SK-N-SH treated with all-trans-retinoic acid at 6 μM for 48 hours (cell line): ENCODE measurements around the gene TEP1.
A peak's percentile ranks its signal among the peaks of the same experiment; 100 is the strongest.

Experiments
- ATAC-seq: fragments of 200-7000 bp; cut with Tn5 transposase; 3 replicates; pipeline ENCODE4 v1.9.1; 2020; ENCODE audit warnings: mild to moderate bottlenecking, moderate library complexity
- ARNTL ChIP-seq: fragments of 450-650 bp; formaldehyde crosslinking; IDR thresholded peaks from 2 replicates; pipeline ENCODE4 v1.5.0; 2020; ENCODE audit warnings: low read depth, mild to moderate bottlenecking, moderate library complexity, borderline replicate concordance
- CSDC2 ChIP-seq: fragments of 250-450 bp; sonication (Bioruptor Pico); IDR thresholded peaks from 2 replicates; pipeline ENCODE4 v1.5.0; 2020; ENCODE audit warnings: mild to moderate bottlenecking, moderate library complexity
- ESRRG ChIP-seq: fragments of 250-450 bp; sonication (Bioruptor Pico); IDR thresholded peaks from 2 replicates; pipeline ENCODE4 v1.6.1; 2021; ENCODE audit warnings: mild to moderate bottlenecking
- PPARA ChIP-seq: fragments of 250-450 bp; sonication (Bioruptor Pico); IDR thresholded peaks from 2 replicates; pipeline ENCODE4 v1.5.0; 2020; ENCODE audit warnings: mild to moderate bottlenecking, borderline replicate concordance
- RARB ChIP-seq: fragments of 250-450 bp; sonication (Bioruptor Pico); IDR thresholded peaks from 2 replicates; pipeline ENCODE4 v1.8.0; 2021; ENCODE audit warnings: mild to moderate bottlenecking, moderate library complexity
- TCF4 ChIP-seq: fragments of 250-450 bp; sonication (Bioruptor Pico); IDR thresholded peaks from 2 replicates; pipeline ENCODE4 v1.8.0; 2021; ENCODE audit warnings: mild to moderate bottlenecking, moderate library complexity, borderline replicate concordance
- ZFP3 ChIP-seq: fragments of 250-450 bp; sonication (Bioruptor Pico); IDR thresholded peaks from 2 replicates; pipeline ENCODE4 v1.5.0; 2020; ENCODE audit warnings: mild to moderate bottlenecking, moderate library complexity
- ZFP30 ChIP-seq: fragments of 450-650 bp; formaldehyde crosslinking; IDR thresholded peaks from 2 replicates; pipeline ENCODE4 v1.5.0; 2022; ENCODE audit warnings: mild to moderate bottlenecking, moderate library complexity
- ZNF565 ChIP-seq: fragments of 450-650 bp; formaldehyde crosslinking; conservative IDR thresholded peaks from 2 replicates; pipeline ENCODE4 v1.5.0; 2020; ENCODE audit warnings: low read depth, mild to moderate bottlenecking, moderate library complexity
- ZNF70 ChIP-seq: fragments of 450-650 bp; formaldehyde crosslinking; IDR thresholded peaks from 2 replicates; pipeline ENCODE4 v1.5.0; 2020; ENCODE audit warnings: mild to moderate bottlenecking, moderate library complexity
- TF ChIP-seq, protein P1 (sequence below): fragments of 250-450 bp; sonication (Bioruptor Pico); IDR thresholded peaks from 2 replicates; pipeline ENCODE4 v1.5.0; 2020; ENCODE audit warnings: mild to moderate bottlenecking, moderate library complexity
- TF ChIP-seq, protein P2 (sequence below): fragments of 250-450 bp; sonication (Bioruptor Pico); IDR thresholded peaks from 2 replicates; pipeline ENCODE4 v1.5.1; 2021; ENCODE audit warnings: mild to moderate bottlenecking, moderate library complexity
- TF ChIP-seq, protein P3 (sequence below): fragments of 250-450 bp; sonication (Bioruptor Pico); IDR thresholded peaks from 2 replicates; pipeline ENCODE4 v1.8.0; 2021; ENCODE audit warnings: low read depth, mild to moderate bottlenecking, moderate library complexity, borderline replicate concordance
- TF ChIP-seq, protein P4 (sequence below): fragments of 250-450 bp; sonication (Bioruptor Pico); IDR thresholded peaks from 2 replicates; pipeline ENCODE4 v1.5.1; 2020; ENCODE audit warnings: low read depth, mild to moderate bottlenecking, moderate library complexity

The TEP1 gene

DNA sequence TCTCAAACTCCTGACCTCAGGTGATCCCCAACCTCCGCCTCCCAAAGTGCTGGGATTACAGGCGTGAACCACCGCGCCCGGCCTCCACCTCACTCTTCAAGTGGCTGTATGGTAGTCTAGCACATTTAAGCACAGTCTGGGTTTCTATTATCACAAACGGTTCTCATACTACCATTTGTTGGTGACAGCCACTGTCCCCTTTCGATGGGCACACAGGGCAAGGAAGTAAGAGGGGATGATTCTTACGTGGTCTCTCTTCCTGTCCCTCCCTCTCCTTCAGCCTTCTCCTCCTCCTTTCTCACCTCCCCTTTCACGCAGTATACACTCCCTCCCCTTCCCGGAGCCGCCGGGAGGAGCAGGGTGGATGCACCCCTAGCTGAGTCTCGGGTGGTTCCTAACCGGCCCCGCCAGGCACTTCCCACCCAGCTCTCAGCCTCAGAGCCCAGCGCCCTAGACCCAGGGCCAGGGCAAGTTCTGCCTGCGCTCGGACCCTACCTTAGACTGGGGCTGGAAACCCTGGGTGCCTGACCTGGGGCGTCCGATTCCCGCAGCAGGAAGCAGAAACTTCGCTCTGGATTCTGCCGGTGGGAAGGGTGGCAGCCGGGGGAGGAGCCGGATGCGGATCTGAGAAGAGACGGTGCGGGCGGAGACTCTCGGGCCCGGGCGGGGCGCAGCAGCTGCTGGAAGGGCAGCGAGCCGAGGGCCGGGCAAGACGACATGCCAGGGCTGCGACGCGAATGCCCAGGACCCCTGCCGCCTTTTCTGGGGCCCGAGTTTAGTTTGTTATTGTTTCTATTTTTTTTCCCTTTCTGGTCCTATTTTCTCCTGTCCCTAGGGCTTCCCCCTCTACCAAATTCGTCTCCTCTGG is at the start of gene TEP1:
TSS of gene TEP1 (minus strand) at position 626 of the 868 bp plus-strand sequence. CDS start 5,062 bp downstream, outside the sequence.
- ATAC-seq, result peak; percentile 95
- no peak for TF ChIP-seq ZFP30 (CRISPR knock-in tag)
- TF ChIP-seq, protein P1, sequence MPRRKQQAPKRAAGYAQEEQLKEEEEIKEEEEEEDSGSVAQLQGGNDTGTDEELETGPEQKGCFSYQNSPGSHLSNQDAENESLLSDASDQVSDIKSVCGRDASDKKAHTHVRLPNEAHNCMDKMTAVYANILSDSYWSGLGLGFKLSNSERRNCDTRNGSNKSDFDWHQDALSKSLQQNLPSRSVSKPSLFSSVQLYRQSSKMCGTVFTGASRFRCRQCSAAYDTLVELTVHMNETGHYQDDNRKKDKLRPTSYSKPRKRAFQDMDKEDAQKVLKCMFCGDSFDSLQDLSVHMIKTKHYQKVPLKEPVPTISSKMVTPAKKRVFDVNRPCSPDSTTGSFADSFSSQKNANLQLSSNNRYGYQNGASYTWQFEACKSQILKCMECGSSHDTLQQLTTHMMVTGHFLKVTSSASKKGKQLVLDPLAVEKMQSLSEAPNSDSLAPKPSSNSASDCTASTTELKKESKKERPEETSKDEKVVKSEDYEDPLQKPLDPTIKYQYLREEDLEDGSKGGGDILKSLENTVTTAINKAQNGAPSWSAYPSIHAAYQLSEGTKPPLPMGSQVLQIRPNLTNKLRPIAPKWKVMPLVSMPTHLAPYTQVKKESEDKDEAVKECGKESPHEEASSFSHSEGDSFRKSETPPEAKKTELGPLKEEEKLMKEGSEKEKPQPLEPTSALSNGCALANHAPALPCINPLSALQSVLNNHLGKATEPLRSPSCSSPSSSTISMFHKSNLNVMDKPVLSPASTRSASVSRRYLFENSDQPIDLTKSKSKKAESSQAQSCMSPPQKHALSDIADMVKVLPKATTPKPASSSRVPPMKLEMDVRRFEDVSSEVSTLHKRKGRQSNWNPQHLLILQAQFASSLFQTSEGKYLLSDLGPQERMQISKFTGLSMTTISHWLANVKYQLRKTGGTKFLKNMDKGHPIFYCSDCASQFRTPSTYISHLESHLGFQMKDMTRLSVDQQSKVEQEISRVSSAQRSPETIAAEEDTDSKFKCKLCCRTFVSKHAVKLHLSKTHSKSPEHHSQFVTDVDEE (CRISPR knock-in tag), result no peak
- TF ChIP-seq, protein P2, sequence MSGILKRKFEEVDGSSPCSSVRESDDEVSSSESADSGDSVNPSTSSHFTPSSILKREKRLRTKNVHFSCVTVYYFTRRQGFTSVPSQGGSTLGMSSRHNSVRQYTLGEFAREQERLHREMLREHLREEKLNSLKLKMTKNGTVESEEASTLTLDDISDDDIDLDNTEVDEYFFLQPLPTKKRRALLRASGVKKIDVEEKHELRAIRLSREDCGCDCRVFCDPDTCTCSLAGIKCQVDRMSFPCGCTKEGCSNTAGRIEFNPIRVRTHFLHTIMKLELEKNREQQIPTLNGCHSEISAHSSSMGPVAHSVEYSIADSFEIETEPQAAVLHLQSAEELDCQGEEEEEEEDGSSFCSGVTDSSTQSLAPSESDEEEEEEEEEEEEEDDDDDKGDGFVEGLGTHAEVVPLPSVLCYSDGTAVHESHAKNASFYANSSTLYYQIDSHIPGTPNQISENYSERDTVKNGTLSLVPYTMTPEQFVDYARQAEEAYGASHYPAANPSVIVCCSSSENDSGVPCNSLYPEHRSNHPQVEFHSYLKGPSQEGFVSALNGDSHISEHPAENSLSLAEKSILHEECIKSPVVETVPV (CRISPR knock-in tag), result 0 out of 2 replicates have a peak, but pooled peaks have one; percentile 57

DNA sequence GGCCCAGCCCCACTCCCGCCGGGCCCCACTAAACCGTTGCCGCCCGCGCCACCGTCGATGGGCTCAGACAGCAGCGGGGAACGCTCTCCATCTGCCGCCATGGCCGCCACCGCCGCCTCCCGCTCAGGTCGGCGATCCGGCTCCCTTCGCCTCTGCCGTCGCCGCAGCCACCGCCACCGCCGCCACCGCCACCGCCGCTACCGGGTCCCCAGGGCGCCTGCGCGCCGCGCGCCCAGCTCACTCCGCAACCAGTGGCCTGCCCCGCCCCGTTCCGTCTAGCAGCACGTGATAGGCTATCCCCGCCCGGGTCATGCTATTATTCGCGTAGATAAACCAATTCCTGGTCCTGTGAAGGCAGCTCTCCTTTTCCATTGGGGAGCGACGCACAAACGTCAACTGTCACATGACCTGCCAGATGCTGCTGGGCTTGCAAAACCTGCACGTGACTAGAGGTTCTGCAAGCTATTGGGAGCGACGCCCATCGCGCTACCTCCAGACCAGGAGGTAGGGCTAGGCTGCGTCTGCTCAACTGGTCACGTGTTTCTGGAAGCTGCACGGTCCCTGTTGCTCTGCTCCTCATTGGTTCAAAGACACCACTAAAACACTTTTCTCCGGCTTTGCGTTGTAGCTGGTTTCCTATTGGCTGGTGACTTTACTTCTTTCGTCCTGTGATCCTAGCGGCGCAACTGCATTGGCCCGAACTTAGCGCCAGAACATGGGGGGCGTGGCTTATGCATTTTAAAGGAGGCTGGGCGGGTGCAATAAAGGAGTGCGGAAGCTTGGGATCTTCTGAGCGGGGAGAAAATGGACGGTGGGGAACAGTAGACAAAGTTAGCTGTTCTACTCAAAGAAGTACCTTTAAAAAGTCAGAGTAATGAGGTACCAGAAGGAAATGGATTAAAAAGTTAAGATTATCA is 48.2 kb upstream of the TEP1 start, which contains the start of gene PIP4P1:
TSS of gene PIP4P1 (minus strand) at position 210 of the 917 bp plus-strand sequence. CDS start at position 101, 109 bp downstream.
- ATAC-seq, result peak; percentile 98
- TF ChIP-seq, protein P3, sequence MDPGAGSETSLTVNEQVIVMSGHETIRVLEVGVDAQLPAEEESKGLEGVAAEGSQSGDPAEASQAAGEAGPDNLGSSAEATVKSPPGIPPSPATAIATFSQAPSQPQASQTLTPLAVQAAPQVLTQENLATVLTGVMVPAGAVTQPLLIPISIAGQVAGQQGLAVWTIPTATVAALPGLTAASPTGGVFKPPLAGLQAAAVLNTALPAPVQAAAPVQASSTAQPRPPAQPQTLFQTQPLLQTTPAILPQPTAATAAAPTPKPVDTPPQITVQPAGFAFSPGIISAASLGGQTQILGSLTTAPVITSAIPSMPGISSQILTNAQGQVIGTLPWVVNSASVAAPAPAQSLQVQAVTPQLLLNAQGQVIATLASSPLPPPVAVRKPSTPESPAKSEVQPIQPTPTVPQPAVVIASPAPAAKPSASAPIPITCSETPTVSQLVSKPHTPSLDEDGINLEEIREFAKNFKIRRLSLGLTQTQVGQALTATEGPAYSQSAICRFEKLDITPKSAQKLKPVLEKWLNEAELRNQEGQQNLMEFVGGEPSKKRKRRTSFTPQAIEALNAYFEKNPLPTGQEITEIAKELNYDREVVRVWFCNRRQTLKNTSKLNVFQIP, result no peak
- TF ChIP-seq, protein P1 (CRISPR knock-in tag), result peak; percentile 85
- peak; percentile 52; the same call in 1 of the 2 replicates for TF ChIP-seq ZFP3 (CRISPR knock-in tag)
- peak; percentile 90 for TF ChIP-seq ARNTL (CRISPR knock-in tag)
- TF ChIP-seq PPARA (CRISPR knock-in tag), result peak; percentile 90; the same call in 1 of the 2 replicates
- TF ChIP-seq ZNF565 (CRISPR knock-in tag), result 0 out of 2 replicates have a peak, but pooled peaks have one; percentile 60
- TF ChIP-seq, protein P4, sequence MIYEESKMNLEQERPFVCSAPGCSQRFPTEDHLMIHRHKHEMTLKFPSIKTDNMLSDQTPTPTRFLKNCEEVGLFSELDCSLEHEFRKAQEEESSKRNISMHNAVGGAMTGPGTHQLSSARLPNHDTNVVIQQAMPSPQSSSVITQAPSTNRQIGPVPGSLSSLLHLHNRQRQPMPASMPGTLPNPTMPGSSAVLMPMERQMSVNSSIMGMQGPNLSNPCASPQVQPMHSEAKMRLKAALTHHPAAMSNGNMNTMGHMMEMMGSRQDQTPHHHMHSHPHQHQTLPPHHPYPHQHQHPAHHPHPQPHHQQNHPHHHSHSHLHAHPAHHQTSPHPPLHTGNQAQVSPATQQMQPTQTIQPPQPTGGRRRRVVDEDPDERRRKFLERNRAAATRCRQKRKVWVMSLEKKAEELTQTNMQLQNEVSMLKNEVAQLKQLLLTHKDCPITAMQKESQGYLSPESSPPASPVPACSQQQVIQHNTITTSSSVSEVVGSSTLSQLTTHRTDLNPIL (CRISPR knock-in tag), result no peak
- TF ChIP-seq CSDC2 (CRISPR knock-in tag), result peak; percentile 85
- TF ChIP-seq TCF4 (CRISPR knock-in tag), result peak; percentile 24; the same call in 1 of the 2 replicates

DNA sequence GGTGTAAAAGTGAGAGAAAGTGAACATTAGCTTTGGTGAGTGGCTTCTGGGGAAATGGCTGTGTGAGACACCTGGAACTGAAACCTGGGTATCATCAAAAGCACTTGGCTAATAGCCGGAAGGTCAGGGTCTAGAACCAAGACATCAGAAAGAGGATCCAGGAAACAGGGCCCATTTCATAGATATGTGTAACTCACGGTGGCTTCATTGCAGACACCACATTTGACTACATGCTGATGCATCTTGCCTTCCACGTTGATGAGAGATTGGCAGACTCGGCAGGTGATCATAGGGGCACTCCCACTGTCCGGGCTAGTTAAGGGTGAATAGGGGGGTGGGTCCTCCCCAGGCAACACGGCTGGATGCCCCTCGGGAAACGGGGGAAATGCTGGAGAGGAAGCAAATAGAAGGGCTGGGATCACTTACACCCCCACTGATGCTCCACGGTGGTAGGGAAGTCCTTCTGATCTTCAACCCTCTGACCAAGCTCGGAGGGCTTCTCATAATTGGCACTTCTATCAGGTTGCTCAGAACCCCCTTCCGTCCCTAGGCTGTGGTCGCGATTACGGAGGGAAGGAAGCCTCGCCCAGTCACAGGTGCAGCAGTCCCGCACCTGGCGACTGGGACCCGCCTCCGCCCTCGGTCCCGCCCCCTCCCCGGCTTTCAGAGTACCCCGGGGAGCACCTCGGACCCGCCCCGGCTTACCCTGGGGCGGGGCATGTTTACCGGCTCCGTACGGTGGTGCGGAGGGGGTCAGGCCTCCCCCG is 47.3 kb upstream of the TEP1 start:
- TF ChIP-seq RARB (CRISPR knock-in tag), result no peak
- TF ChIP-seq PPARA (CRISPR knock-in tag), result no peak
- no peak for TF ChIP-seq ESRRG (CRISPR knock-in tag)
- no peak for TF ChIP-seq ZFP3 (CRISPR knock-in tag)
- TF ChIP-seq ZNF70 (CRISPR knock-in tag), result no peak
- TF ChIP-seq, protein P3, result no peak
- TF ChIP-seq, all 23 proteins: peak for 0
- no peak; the same call in 2 of the 3 replicates for ATAC-seq
